Measurements from ENCODE around the gene PCK2. TPM values are rescaled to one million over a fixed set of nuclear protein-coding genes. Genes with fewer than 3 reads are reported as not detected.

PCK2 gene
- total RNA-seq, 1 experiment from 2014 or later = 48.9 TPM

GRCh38 chr14:24098229-24098926, 4.3 kb downstream of the PCK2 start:
- H3K4me2 ChIP-seq (ENCODE audit: insufficient read depth, insufficient read length, low read length) = no peak overlapping the region
- peaks cover 14 to 19% of the 10 kb centered on the region in 2 experiments for H3K4me1 Mint-ChIP-seq
- peaks cover 55 to 72% (median 60%) of the 10 kb centered on the region in 3 experiments for H3K36me3 Mint-ChIP-seq (ENCODE audit: insufficient read depth in 1 of 3, low read depth in 3 of 3)
- H3K4me3 Mint-ChIP-seq = no peak overlapping the region
- H3K27me3 ChIP-seq (ENCODE audit: insufficient read depth, low read length) = no peaks in the 10 kb centered on the region
- TF ChIP-seq CTCF (conservative IDR thresholded peaks at IDR 0.05) = no peak
- peaks cover 6% of the 10 kb centered on the region for H3K23me2 ChIP-seq (ENCODE audit: insufficient read length, low read depth, low read length, poor library complexity, severe bottlenecking)
- no peak overlapping the region for H2BK120ac ChIP-seq (ENCODE audit: low read depth, low read length, poor library complexity, severe bottlenecking)
- no peak for DNase-seq
- H4K20me1 ChIP-seq (ENCODE audit: control insufficient read depth, insufficient read depth, insufficient read length) = no peaks in the 10 kb centered on the region
- no peak overlapping the region for H2AK5ac ChIP-seq (ENCODE audit: insufficient read length, low read length)
- peaks cover 3% of the 10 kb centered on the region for H3K27me3 Mint-ChIP-seq (ENCODE audit: low read depth)
- H3K23ac ChIP-seq (ENCODE audit: insufficient read length, low read depth, low read length) = no peak overlapping the region
- no peak overlapping the region for H3K56ac ChIP-seq (ENCODE audit: insufficient read length, low read depth, low read length)
- WGBS (ENCODE audit: extremely low coverage, insufficient read length, low lambda C conversion rate) = no CpG with 5 or more reads among the region's 16 CpGs
- no peak overlapping the region for H2BK15ac ChIP-seq (ENCODE audit: low read depth, low read length)
- no peak overlapping the region for H3K27ac ChIP-seq (ENCODE audit: insufficient read length, low read depth, low read length)
- H3K79me2 ChIP-seq (ENCODE audit: insufficient read depth, low read length) = no peaks in the 10 kb centered on the region; the same call in 1 of the 2 replicates
- H2AFZ ChIP-seq (ENCODE audit: low read length) = no peak overlapping the region
- no peak overlapping the region for H3K27ac Mint-ChIP-seq
- H4K5ac ChIP-seq (ENCODE audit: insufficient read length, low read depth, low read length) = no peak overlapping the region
- H3K18ac ChIP-seq (ENCODE audit: insufficient read length, low read depth, low read length) = no peak overlapping the region
- no peak overlapping the region for H2BK12ac ChIP-seq (ENCODE audit: insufficient read length, low read depth, low read length)
- no peak overlapping the region for H3T11ph ChIP-seq (ENCODE audit: low read length)
- H3K14ac ChIP-seq (ENCODE audit: insufficient read depth, low read length) = no peak overlapping the region
- no peak overlapping the region for H2BK5ac ChIP-seq (ENCODE audit: insufficient read length, low read length)
- H4K91ac ChIP-seq (ENCODE audit: insufficient read length, low read depth, low read length) = no peak overlapping the region
- H3K9ac ChIP-seq (ENCODE audit: extremely low read depth, insufficient read length, low read length) = no peak overlapping the region
- H3K79me1 ChIP-seq (ENCODE audit: insufficient read depth, low read depth, low read length, poor library complexity, severe bottlenecking) = no peaks in the 10 kb centered on the region
- H3K9me3 ChIP-seq (ENCODE audit: control insufficient read depth, low read depth, low read length) = no peaks in the 10 kb centered on the region
- no peaks in the 10 kb centered on the region; the same call in 1 of the 2 replicates for H3K4me1 ChIP-seq (ENCODE audit: insufficient read depth, low read length)
- H3K4ac ChIP-seq (ENCODE audit: low read depth, low read length) = no peak overlapping the region
- peaks cover 2 to 6% of the 10 kb centered on the region in 2 experiments; a peak in 3 of 5 replicates for H3K9me3 Mint-ChIP-seq
- no peak overlapping the region for H2BK20ac ChIP-seq (ENCODE audit: low read depth, low read length, poor library complexity, severe bottlenecking)
- no peak overlapping the region for H4K8ac ChIP-seq (replicated peaks; ENCODE audit: insufficient read length, low read depth, low read length)

Data from H9 (cell line).